ENCODE measurements around the gene GGT1.
A peak's percentile ranks its signal among the peaks of the same experiment; 100 is the strongest.
"Not testable (repeated sequence)": the region's sequence is repeated elsewhere in the genome, so short reads cannot be mapped to it uniquely, and the experiment has no call there.

The GGT1 gene

DNA sequence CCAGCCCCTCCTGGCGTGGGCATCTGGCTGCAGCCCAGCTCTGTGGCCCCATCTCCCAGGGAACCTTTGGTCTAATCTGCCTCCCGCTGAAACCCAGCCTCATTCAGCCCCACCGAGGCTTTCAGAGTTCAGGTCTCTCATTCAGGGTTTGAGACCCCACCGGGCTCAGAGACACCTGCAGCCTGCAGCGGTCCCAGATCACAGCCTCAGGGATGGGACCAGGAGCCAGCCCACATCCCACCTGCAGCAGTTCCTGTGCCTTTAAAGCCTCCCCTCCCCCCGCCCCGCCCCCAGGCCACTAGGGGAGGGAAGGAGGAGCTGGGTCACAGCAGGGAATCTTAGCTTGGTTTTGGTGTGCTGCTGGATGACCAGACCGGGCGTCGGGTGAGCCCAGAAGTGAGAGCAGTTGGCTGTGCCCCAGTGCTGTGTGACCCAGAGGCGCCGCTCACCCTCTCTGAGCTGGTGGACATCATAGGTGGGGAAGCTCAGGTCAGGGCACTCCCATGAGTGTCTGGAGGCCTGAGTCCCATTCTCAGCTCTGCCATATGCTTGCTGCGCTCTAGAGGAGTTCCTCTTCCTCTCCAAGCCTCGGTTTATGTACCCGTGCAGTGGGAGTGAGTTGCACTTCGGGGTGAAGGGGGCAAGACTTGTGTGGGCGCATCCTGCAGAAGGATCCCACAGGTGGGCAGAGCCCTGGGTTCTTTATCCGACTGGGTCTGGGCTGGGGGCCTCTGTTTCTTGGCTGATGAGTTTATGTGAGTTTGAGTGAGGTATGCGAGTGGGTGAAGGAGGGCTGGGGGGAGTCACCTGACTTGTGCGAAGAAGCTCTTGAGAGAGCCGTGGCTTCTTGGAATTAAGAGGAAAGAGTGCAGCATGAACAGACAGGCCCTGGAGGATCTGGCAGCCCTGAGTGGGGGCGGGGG lies at the start of gene GGT1:
TSS of gene GGT1 (plus strand) at position 347 of the 923 bp plus-strand sequence. CDS start 7,889 bp downstream, outside the sequence.
- DNase-seq: not testable (repeated sequence)

DNA sequence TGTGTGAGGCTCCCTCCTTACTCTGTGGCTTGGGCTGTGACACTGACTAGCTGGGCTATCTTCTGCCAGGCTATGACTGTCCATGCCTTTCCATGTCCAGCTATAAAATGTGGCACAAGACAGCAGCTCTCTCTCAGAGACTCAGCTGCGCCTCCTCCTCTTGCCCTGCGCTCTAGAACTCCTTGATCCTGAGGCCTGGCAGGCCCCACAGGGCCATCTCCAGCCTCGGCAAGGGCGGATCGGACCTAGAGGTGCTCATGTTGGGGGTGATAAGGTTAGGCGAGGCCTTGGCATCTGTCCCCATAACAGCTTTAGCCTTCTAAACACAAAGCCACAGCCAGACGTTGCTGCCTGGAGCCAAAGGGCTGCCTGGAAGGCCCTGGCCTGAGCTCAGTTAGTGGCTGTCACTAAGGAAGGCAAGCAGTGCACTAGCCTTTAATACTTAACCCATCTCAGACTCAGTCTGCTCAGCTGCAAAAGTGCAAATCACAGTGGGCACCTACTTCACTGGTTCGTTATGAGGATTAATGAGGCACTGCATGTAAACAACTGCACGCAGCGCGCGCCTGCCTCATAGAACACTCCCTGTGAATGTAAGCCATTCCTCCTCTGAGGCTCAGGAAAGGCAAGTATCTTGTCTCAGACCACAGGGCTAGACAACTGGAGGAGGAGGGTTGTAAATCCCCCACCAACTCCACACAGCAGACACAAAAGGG lies 49.2 kb upstream of the GGT1 start:
- DNase-seq: peak; percentile 10

DNA sequence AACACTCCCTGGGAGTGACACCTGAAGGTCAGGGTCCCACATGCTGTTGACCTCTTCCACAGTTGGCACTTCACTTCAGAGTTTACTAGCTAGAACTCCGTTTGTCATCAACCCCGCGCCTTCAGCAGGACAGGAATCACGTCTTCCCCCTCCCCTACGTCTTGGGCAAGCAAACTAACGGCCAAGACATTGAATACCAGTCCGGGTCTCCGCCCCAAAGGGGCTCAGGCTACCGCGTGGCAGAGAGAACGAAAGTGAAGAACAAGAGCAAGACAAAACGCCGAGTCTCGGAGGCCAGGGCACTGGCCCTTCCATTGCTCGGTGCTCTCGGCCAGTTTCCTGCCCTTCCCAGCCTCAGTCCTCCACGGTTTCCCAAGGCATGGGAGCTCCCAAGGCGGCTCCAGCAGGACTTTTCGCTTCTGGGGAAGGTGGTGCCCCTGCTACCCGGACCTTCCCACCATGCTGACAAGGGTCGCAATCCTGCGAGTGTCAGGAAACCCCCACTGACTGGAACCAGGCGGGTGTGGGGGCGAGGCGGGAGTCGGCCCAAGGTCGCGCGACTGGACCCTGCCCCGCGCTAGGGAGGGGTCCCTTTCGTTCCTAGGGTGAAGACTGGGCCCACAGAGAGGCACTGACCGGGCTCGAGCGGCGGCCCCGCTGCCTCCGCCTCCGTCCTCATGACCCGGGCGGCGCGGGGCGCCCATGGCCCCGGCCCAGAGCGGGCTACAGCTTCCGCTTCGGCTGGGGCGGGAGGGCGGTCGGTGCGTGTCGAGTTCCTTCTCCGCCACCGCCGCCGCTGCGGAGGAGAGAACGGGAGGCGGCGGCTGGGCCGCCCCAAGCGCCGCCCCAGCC lies 48.5 kb upstream of the GGT1 start, which contains the start of gene GUCD1:
TSS of gene GUCD1 (minus strand) at position 826 of the 852 bp plus-strand sequence. CDS start at position 679, 147 bp downstream.
- DNase-seq: peak; percentile 24

DNA sequence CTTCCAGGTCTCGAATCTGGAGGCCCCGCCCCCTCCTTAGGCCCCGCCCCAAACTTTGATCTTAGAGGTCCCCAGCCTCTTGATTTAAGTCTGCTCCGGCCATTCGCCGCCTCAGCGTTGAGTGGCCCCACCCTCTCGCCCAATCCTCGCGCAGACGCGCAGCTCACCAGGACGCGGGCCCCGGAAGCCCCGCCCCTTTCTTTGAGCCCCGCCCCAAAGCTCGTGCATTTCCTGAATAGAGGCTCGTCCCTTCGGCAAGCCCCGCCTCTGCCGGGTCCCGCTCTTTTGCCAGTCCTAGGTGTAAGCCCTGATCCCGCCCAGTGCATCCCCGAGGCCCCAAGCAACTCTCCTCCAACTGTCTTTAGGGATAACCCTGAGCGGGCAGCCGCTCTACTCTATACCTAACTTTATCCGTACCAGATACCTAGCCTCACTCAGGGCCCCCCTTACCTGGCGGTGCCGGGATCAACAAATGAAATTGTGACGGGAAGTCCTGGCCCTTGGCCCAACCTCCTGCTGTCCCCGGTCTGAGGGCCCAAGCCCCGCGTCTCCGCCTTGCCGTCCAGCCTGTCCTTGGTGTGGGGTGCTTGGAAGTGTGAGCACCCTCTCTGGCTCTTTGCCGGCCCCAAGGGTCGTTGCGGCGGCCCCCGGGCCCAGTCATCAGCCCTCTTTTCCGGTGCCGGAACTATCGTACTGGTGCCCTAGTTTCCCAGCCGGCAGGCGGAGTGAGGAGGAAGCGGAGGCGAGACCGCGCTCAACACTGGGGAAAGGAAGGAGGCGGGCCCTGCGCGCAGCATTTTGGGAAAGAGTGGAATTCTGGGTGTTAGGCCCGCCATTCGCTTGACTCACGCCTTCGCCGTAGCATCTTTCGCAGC lies 47.6 kb upstream of the GGT1 start, which contains the start of gene SNRPD3:
TSS of gene SNRPD3 (plus strand) at position 835 of the 875 bp plus-strand sequence. CDS start 1,676 bp downstream, outside the sequence.
- DNase-seq: peak; percentile 100

DNA sequence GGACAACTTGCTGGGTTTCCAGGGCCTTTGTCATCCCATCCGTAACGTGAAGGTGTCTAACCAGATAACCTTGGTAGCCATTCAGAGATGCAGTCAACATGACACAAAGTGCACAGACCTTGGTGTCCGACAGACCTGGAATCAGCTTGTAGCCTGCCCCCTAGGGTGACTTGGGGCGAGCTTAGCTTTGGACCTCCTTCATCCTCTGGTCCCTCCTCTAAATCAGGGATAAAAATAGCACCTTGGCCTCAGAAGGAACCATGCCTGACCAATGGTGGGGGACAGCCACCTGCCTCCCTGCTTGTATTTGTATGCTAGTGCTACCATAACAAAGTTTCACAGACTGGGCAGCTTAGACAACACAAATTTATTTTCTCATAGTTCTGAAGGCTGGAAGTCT lies 43.5 kb upstream of the GGT1 start:
- DNase-seq: no peak

DNA sequence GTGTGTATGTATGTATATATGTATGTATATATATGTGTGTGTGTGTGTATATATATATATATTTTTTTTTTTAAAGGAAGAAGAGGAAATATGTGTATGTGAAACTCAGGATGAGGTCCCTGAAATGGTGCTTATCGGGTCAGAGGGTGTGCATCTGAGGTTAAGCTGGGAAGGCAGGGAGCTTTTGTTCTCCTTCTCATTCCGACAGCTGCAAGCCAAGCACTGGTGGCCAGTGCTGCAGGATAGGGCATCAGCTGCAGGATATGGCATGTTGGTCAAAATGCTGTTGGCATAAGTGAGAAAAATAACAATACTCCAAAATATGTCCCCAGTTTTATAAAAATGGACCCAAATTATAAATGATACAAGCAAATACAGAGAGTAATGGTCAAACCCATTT lies 39.7 kb upstream of the GGT1 start:
- DNase-seq: no peak

DNA sequence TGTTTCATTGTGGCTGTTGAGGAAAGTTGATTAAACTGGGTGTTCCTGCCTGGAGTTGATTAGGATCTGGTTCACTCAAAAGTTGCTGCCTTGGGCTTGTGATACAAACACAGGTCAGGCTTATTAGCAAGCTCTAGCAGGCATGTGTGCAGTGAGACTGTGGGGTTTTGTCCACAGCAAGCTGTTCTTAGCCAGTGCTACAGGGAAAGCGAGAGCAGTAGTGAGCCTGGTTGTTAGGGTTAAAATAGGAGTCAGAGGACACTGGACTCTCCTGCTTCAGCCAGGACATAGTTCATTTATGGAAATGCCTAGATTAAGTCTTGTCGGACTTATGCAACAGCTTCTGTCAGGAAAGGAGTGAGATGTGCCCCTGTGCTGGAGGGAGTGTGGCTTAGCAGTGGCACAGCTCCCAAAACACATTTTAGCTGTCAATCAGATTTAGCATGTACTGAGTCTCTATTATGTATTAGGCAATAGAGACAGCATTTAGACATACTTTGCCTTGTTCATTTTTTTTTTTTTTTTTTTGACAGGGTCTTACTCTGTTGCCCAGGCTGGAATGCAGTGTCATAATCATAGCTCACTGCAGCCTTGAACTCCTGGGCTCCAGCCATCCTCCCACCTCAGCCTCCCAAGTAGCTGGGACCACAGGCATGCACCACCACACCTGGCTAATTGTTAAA lies 38.5 kb upstream of the GGT1 start:
- DNase-seq: no peak

DNA sequence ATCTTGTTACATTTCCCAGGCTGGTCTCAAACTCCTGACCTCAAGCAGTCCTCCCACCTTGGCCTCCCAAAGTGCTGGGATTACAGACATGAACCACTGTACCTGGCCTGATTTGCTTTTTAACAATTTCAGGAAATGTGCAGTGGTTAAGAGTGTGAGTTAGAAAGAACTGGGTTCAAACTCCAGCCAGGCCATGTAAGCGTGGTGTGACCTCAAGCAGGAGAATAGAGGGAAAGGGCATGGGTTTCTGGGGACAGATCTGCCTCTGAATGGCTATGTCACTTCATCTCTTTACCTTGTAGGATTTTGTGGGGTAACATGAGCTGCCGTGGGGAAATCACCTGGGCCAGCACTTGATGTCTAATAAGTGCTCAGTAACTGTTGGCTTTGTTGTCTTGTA lies 37.9 kb upstream of the GGT1 start:
- no peak for DNase-seq

DNA sequence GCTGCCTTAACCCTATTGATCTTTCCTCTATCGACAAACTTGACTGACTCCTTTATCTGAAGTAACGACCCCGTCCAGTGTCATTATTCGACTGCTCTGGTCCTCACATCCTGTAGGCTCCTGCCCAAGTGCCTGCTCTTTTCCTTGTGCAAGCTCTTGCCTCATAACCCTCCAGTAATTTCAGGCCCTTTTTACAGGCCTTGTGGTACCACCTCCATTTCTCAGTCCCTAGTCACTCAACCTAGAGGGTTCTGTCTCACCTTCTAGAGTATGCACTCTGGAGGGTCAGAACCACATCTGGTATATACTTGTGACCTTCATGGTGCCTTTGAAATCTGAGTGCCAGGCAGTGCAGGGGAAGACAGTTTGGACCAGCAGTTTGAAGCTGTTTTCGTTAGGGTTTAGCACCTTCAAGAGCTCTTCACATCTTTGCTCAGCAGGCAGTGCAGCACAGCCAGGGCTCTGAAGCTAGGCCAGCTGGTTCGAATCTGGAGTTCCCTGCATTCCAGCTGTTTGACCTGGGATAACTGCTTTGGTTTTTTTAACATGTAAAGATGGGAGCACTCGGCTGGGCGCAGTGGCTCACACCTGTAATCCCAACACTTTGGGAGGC lies 36.0 kb upstream of the GGT1 start:
- DNase-seq: no peak

DNA sequence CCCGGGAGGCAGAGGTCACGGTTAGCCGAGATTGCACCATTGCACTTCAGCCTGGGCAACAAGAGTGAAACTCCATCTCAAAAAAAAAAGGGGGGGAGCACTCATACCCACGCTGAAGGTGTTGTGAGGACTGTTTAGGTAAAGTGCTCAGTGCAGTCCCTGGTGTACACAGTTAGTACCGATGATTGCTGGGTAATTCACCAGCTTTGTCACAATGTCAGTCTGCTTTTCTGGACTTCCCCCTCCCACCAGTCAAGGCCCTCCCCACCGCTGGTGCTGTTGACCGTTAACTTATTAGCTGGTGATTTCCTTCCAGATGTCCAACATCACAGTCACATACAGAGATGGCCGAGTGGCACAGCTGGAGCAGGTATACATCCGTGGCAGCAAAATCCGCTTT lies 35.3 kb upstream of the GGT1 start:
- no peak for DNase-seq

DNA sequence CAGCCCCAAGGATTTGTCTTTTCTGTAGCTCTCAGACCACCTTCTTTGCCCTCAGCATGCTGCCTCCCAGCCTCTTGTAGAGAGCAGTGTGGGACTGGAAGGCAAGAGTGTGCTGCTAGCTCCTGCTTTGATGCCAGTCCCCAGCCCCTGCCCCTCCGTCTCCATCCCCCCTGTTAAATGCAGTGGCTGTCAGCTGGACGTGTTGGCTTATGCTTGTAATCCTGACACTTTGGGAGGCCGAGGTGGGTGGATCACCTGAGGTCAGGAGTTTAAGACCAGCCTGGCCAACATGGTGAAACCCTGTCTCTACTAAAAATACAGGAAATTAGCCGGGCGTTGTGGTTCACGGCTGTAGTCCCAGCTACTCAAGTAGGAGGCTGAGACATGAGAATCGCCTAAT lies 31.7 kb upstream of the GGT1 start:
- DNase-seq: no peak

DNA sequence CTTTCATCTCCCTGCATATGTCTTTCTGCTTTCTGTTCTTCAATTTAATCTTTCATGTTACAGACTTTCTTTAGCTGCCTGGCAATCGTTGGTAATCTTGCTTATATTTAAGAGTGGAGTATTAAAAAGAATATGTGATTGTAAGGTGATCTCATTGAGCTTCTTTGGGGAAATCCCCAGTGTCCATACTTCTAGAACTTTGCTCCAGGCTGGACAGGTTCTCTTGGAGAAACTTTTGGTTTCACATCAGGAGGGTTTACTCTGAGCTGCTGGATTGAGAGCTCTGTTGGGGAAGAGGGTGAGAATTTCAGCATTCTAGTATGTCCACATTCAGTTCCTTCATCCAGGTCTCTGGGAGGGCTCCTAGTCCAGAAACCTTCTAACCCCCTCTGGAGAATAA lies 26.2 kb upstream of the GGT1 start:
- no peak for DNase-seq

DNA sequence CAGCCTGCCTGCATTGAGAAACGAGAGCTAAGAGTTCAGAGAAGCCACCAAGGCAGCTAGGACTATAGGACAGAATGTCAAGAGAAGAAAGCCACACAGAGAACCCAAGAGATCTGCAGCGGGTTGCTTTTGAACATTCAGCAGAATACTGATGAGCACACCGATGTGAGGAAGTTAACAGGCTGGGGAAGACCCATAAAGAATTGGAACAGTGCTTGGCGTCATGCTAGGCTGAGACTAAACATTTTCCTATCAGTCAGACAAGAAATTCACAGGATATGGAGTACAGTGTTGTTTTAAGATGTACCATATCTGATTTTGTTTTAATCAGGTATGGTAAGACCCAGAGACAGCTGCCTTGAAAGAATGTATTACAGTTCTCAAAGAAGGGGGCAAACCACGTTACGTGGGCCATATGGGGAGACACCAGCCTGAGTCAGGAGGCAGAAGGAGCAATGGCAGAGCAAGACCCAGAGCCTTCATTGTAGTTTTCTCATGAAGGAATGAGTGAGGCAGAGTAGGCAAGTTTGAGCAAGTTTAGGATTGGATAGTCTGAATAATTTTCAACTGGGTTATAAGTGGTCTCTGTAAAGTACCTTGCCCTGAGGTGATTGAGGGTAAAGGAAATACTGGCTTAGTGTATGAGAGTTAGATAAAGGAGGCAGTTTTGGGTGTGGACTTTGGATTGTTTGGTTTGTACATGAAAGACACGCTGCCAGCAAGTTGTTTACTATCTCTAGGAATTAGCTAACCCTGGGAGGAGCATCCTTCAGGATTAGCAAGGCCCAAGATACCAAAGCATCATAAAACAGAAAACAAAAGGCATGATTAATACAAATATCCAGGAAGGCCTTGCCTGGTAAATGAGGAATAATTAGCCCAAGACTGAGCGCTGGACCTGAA lies 24.4 kb upstream of the GGT1 start:
- DNase-seq: no peak

DNA sequence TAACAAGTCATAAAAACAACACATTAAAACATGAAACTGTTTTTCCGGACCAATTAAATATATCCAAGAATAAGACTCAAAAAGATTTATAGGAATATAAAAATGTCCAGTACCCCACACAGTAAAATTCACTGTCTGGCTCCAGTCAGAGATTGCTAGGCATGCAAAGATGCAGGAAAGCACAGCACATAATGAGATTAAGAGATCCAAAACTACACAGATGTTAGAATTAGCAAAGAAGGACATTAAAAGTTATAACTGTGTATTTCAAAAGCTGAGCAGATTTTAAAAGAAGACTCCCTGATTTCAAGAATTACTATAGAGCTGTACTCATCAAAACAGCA lies 23.8 kb upstream of the GGT1 start:
- DNase-seq: no peak

DNA sequence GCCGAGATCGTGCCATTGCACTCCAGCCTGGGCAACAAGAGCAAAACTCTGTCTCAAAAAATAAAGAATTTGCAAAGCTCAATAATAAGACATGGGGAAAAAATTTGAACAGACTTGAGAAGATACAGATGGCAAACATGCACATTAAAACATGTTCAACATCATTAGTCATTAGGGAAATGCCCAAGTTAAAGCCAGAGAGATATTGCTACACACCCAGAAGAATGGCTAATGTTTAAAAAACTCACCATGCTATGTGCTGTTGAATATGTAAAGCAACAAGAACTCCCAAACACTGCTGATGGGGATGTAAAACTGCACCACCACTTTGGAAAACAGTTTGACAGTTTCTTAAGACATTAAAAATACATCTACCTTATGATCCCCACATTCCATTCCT lies 22.7 kb upstream of the GGT1 start:
- DNase-seq: no peak

DNA sequence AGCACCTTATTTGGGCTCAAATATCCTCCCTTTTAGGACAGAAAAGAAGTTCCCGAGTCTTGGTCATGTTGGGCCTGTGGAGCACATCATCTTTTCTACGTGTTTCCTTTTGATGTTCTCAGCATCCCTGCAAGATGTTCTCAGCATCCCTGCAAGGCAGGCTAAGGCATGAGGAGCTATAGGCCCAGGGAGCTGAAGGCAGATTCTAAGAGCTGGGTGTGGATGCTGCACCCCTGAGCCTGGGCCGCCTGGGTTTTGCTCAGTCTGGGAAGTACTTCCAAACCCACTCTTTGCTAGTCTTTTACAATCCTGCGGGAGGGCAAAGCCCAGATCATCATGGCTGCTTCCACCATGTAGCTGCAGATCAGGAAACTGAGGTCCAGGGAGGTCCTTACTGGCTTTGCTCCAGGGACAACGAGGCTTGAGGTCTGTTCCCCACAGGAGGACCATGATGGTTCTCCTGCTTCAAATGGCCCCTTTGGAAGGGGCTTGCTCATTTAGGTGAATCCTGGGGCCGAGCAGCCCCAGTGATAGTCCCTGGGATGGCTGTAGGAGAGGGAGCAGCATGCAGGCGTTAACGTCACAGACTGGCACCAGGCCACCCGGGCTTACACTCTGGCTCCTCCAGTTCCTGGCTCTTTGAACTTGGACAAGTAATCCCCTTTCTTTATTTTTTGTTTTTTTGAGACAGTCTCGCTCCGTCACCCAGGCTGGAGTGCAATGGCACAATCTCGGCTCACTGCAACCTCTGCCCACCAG lies 20.8 kb upstream of the GGT1 start:
- DNase-seq: no peak

DNA sequence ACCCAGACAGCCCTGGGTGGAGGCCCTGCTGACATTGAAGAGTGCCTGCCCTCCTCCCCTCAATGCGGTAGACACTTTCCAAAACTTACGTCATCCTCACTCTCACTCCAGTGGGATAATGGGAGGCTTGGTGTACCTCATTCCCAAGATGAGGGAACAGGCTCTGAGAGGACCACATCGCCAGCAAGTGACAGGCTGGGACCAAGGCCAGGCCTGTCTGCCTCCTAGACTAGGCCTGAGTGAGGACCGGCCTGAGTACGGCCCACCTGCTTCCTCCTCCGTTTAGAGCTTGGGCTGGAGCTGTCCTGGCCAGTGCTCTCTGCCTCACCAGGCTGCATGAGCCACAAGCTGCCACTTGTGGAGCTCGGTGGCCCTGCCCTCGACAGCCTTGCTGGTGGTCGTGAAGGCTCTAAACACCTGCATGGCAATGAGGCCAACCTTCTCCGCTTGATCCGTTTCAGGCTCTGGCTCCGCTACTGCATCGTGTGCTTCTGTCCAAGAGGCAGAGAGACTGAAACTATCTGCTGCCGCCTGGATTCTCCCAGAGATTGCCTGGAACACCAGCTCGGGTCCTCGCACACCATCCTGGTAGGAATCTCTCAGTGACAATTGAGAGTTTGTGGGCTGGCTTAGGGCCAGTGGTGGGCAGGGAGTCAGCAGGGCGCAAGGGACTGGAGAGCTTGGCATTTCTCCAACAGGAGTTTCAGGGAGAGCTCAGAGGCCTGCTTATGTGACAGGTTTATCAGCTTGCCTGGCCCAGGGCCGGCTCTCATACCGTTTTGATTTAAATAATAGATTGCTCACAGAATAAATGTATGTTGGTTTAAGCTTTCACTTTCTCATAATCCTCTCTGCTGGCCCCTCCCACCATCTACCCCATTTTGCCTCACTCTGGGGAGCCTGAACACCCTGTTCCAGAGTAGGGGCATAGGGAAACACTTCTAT lies 19.5 kb upstream of the GGT1 start:
- DNase-seq: no peak
